A673 (cell line): ENCODE results near the gene TAAR1.

Experiments
- CTCF ChIP-seq: fragments of 300-800, 200-600 bp; sonication (generic); conservative IDR thresholded peaks from 2 replicates; pipeline ENCODE4 v1.5.1; 2017; ENCODE audit warnings: low read depth, mild to moderate bottlenecking, antibody characterized with exemption, low read length, moderate library complexity, mixed read lengths
- EZH2 ChIP-seq: fragments of 200-600 bp; sonication (generic); IDR thresholded peaks from 2 replicates; pipeline ENCODE4 v1.6.1; 2017; ENCODE audit warnings: borderline replicate concordance, low read depth, mild to moderate bottlenecking, mixed read lengths, antibody characterized with exemption, low read length; ENCODE audit not compliant: poor library complexity, severe bottlenecking

- TF ChIP-seq CTCF = no peak
- no peak for TF ChIP-seq EZH2
These were observed 35.7 kb downstream of the TAAR1 start for GRCh38 chr6:132623106-132623845.
